ENCODE measurements around the gene WRAP73.

WRAP73 gene, protein sequence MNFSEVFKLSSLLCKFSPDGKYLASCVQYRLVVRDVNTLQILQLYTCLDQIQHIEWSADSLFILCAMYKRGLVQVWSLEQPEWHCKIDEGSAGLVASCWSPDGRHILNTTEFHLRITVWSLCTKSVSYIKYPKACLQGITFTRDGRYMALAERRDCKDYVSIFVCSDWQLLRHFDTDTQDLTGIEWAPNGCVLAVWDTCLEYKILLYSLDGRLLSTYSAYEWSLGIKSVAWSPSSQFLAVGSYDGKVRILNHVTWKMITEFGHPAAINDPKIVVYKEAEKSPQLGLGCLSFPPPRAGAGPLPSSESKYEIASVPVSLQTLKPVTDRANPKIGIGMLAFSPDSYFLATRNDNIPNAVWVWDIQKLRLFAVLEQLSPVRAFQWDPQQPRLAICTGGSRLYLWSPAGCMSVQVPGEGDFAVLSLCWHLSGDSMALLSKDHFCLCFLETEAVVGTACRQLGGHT

DNA sequence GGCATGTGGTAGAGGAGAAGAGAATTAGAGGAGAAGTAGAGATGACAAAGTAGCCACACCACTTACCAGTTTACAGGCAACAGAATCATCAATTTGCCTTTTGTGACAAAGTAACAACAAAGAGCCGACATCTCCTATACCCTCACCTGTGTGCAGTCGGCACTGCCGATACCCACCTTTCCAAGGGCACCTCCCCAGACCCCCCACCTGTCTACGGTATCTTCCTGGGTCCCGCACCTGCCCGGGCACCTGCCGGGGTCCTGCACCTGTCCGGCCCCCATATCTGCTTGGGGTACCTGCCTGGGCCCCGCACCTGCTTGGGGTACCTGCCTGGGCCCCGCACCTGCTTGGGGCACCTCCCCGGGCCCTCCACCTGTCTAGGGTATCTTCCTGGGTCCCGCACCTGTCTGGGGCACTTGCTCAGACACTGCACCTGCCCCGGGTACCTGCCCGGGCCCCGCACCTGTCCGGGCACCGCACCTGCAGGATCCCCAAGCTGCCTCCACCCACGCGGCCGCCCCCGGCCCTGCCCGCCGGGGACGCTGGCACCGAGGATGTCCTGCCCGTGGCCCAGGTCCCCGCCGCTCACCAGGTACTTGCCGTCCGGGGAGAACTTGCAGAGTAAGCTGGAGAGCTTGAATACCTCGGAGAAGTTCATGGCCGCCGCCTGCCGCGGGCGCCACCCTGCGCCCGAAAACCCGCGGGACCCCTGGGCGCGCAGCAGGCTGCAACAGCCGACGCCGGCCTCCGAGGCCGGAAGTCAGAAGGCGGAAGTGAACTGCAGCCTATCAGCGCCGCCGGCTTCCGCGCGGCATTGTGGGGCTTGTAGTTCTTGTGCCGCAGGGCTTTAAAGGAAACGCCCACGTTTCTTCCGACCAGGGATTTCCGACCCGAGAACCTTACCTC is at the start of gene WRAP73:
Gene WRAP73, minus strand, starts transcription at position 762 of the 906 bp plus-strand sequence. Its CDS starts 104 bp downstream, at position 658.
- DNase-seq (ENCODE audit: low spot score): peak; percentile 83

DNA sequence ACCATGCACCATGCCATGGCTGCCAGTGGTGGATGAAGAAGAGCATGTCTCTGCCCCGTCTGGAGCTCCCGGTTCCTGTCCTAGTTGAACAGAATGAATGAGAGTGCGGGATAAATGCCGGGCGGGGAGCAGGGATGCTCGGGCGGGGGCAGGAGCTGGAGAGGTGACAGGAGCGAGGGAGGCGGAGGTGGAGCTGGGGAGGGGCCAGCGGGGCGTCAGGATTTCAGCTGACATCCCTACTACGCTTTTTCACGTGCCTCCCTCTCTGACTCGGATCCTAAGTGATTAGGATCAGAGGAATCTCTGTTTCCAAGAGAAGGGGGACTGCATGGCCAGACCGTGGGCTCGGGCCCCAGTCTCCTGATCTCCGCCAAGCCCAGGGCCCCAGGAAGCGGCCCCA is 49.7 kb upstream of the WRAP73 start:
- DNase-seq (ENCODE audit: low spot score): no peak

DNA sequence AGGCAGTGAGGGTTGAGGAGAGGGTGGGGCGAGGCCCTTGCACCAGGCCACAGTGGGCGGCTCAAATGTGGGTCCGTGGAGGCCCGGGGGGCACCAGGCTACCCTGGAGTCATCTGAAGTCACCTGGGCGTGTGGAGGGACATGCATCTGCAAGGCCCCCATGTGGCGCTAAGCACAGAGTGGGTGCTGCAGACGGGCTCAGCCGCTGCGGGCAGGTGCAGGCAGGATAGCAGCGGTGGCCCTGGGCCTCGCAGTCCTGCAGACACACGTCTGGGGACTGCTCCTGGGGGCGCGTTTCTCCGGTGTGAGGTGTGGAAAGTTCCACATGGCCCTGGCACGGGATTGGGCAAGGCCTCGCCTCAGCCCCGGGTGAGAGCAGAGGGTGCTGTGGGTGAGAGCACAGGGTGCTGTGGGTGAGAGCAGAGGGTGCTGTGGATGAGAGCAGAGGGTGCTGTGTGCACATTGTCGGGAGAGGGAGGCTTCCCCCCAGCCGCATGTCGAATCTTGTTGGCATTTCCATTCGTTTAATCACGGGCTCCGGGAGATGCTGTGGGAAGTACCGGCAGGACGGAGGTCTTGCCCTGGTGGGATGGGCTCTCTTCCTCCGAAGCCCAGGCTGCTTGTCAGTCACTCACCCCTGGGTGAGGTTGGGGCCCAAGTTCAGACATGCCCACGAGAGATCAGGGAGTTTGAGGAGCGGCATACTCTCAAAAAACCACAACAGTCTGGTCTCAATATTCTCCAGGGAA is 48.9 kb upstream of the WRAP73 start:
- DNase-seq (ENCODE audit: low spot score): no peak

DNA sequence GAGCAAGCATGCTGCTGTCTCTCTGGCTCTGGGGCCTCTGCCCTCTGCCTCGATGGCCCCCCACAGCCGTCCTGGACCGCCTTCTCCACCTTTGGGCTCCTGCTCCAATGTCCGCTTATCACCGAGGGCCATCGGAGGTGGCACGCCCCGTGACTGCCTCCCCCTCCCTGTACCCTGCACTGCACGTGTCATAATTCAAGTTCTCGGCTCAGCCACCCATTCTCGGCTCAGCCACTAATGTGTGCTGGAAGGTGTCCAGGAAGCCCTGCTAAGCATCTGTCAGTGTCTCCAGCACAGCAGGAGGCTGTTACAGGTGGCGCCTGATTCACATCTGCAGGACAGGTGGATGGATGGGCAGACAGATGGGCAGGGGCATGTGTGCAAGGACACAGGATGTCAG is 47.9 kb upstream of the WRAP73 start:
- no peak for DNase-seq (ENCODE audit: low spot score)

DNA sequence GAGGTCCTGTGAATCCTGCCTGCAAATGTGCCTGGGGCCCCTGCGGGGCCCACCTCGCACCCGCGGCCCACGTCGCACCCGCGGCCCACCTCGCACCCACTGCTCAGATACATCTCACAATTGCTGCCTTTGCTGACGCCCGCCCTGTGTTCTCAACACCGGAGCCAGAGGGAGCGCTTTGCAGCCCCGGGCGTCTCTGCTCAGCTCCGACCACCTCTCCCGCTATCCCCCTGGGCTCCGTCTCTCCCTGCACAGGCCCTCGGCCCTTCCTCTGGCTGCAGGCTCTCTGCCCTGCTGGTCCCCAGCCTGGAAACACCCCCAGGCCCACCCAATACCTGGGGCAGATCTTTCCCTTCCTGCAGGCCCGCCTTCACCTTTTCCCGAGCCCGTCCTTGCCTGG is 47.2 kb upstream of the WRAP73 start:
- no peak for DNase-seq (ENCODE audit: low spot score)

DNA sequence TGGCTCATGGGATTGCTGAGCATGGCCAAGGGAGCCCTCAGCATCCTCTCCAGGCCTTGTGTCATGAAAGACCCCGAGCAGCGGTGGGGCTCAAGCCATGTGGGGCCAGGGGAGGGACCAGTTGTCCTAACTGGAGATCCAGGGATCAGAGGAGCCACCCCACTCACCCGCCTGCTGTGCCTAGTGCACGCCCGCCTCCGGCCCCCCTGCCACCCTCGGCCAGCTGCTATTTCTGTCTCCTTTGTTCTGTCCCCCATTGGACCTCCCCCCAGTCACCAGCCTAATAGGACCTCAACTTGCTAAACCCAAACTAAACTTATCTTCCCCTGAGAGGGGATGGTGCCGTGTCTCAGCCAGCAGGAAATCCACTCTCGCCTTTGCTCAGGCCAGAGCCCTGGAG is 46.8 kb upstream of the WRAP73 start:
- no peak for DNase-seq (ENCODE audit: low spot score)

DNA sequence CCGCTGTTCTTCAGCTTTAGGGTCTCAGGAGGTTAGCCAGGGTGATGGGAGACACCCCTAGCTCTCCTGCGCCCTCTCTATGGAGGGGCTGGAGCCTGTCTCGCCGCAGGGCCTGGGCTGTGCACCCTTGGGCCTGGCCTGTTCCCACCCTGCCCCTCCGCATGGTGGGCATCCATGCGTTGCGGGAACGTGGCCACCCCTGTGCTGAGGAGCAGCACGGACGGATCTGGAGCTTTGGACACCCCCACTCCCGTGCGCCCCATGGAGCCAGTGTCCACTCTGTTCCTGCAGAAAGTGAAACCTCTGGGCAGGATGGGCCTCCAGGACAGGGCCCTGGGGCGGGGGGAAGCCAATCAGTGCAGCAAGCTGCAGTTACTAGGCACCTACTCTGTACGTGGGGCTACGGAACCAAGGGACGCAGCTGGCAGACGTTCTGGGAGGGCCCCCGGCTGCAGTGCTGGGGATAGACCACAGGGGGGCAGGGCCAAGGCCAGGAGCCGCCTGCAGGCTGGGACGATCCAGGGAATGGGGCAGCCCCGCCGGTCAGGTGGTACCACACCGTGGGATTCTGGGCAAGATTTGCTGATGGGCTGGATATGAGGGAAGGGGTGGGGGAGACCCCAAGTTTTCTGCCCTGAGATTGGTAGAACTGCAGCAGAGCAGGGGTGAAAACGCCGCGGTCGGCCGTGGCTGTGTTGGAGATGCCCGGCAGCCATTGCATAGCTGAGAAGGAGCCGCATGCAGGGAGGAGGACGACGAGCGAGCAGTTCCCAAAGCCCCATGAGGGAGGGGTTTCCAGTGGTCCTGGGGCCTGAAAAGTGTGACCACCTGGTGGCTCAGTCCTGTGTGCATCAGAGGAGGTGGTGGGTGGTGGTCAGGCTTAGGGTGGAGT is 45.7 kb upstream of the WRAP73 start:
- peak; percentile 4 for DNase-seq (ENCODE audit: low spot score)

DNA sequence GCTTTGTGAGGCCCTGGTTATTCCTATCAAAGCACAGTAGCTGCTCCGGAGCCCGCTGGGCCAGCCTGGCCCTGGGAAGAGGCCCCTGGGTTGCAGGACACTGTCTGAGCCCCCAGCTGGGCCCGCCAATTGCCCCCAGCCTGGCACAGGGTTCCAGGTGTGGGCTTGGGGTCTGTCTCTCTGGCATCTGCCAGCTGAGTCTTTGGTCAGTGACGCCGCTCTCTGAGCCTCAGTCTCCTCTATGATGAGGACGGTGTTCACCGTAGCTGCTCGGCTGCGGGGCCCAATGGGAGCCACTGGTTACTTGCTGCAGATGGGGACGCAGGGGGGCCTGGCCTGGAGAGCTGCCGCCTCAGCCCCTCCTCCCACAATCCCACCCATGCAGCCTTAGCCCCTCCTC is 43.4 kb upstream of the WRAP73 start:
- no peak for DNase-seq (ENCODE audit: low spot score)

DNA sequence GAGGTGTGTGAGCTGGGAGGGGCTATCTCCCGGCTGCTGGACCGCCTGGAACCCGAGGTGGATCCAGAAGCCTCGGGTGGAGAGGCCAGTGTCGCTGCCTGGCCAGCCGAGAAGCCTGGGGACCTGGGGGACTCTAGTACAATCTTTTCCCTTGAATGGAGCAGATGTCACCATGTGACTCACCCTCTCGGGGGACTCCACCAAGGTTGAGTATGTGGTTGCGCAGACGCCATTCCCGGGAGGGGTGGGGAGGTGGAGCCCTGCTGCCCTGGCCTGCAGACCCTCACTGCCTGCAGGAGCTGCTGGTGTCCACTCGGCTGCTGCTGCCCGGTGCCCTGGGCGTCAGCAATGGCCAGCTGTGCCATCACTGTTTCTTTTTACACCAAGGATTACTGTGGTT is 42.7 kb upstream of the WRAP73 start:
- no peak for DNase-seq (ENCODE audit: low spot score)

DNA sequence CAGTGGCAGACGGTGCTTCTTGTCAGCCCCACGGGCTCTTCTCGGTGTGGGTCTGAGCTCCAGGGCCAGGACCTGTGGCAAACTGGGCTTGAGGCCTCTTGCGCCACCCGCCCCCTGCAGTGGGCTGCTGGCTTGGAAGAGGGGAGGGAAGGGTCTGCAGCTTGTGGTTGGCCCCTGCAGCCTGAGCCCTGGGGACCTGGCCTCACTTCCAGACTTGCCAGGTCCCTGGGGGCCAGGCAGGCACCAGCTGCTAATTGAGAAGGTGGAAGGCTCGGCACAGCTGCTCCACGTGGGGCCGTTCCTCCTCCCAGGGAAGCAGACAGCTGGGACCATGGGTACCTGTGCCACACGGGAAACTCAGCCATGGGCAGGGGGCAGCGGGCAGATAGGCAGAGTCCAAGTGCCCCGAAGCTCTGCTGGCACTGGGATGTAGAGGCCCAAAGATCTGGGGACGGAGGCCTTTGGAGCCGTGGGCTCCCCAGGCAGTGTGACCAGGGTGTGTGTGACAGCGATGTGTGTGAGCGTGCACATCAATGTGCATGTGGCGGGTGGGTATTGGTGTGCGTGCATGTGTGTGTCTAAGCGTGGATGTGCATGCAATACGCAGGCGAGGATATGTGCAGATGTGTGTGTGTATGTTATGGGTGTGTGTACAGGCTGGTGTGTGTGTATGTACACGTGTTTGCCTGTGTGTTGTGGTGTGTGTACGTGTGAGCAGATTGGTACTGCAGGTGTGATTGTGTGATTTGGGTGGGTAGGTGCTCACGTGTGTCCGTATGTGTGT is 41.7 kb upstream of the WRAP73 start:
- no peak for DNase-seq (ENCODE audit: low spot score)

DNA sequence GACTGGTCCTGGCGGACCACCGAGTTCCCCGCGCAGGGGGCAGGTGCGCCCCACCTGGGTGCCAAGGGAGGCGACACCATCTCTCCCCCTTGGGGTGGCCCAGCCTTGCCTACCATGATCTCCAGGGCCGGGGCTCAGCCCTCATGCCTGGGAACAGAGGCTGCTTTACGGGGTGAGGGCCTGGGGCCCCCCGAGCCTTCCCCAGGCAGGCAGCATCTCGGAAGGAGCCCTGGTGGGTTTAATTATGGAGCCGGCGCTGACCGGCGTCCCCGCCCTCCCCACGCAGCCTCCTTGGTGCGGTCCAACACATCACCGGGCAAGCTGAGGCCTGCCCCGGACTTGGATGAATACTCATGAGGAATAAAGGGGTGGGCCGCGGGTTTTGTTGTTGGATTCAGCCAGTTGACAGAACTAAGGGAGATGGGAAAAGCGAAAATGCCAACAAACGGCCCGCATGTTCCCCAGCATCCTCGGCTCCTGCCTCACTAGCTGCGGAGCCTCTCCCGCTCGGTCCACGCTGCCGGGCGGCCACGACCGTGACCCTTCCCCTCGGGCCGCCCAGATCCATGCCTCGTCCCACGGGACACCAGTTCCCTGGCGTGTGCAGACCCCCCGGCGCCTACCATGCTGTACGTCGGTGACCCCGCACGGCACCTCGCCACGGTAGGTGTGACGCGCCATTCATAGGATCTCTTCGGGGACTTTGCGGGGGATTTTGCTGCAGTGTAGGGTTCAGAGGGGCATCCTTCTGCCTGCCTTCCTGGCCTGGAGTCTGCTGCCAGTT is 40.6 kb upstream of the WRAP73 start:
- DNase-seq (ENCODE audit: low spot score): no peak

DNA sequence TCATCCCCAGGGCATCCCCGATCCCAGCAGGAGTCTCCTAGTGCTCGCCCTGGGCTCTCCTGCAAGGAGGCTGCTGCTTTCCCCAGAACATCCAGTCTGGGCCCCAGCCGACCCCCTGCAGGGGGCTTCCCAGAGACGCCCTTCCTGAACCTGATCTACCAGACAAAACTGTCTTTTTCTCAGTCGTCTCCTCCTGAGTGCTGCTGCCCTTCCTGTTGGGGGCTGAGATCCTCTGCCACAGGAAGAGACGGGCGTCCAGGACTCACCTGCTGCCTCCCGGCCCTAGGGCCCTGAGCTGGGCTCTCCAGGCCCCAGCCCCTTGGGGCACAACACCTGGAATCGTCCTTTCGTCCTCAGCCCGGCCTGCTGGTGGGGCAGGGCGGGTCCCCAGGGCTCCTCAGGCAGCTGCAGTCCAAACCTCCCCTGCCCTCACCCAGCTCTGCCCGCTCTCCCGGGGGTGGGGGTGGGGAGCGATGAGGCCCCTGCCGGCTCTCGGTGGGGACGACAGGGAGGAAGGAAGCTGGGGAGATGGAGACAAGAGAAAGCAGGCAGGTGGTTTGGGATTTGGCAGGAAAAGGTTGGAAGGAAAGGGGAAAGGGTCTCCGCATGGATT is 39.3 kb upstream of the WRAP73 start:
- no peak for DNase-seq (ENCODE audit: low spot score)

DNA sequence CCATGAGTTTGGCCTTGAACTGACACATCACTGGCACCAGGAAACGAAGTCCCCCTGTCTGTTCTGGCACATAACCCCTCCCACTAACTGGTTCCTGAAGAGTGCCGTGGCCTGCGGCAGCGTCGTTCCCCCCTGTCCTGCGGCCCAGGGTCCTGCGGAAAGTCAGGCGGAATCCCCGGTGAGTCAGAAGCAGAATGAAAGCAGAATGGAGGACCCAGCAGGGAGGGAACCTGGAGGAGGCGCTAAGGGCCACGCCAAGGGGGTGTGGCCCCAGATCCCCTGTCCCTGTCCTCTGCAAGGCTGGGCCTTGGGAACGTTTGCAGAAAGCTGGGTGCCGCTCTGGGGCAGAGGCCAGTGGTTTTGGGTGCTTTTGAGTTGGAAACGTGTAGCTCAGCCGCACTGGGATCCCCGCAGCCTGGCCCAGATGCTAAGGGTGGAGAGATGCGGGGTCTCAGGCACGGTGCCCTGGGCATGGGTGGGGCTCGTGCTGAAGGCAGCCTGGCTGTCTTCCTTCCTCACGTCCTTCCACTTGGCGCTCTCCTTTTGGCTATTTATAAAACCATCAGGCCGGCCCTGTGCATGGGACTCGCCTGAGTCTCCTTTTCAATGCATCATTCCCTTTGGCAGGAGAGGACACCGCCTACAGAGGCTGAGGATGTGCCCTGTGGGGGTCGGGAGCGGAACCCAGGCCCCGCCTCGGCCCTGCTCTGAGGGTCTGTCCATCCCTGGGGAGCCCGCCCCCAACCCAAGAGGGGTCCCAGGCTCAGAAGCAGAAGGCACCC is 38.6 kb upstream of the WRAP73 start:
- no peak for DNase-seq (ENCODE audit: low spot score)

DNA sequence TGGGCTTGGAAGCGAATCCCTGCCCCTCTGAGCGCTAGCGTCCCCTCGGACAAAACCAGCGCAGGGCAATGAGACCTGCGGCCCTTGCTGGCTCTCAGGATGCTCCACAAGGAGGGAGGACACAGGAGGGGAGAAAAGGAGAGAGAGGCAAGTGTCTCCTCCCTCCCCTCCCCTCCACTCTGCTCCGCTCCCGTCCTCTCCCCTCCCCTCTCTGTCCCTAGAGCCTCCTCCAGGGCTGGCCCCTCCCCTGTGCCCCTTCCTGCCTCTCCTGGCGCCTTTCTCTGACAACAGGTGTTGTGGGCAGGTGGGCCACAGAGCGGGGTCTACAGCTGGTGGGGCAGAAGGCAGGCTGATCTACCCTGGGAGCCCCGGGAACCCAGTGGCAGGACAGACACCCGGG is 37.6 kb upstream of the WRAP73 start:
- no peak for DNase-seq (ENCODE audit: low spot score)

DNA sequence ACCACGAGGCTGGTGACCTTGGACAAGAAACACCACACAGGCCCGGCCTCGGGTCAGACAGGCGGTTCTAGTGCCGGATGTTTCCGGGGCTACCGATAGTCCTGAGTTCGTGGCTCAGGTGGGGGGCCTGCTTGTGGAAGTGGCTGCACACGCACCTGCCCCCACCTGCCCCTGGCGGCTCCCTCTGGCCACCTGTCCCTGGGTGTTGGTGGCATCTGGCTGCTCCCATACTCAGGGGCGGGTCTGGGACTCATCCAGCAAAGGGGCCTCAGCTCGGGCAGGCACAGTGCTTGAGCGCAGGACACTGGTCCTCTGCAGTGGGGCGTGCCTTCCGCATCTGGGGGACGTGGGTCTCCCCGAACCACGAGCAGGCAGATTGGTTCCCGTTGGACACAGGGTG is 36.0 kb upstream of the WRAP73 start:
- no peak for DNase-seq (ENCODE audit: low spot score)

DNA sequence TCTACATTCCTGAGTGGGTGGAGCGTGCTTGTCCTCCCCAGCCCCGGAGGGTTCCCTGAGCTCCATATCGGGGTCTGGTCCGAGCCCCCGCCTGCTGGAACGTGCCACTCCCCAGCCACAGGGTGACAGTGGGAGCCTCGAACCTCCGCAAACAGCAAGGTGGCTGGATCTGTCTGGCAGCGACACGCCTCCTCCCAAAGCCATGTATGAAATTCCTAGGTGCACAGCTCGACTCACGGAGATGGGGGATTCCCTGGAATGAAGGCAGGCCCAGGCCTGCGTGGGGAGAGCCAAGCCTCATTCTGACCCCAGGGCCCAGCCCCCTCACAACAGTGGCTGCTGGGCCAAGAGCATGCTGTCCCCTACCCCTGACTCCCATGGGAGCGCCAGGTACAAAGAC is 35.3 kb upstream of the WRAP73 start:
- no peak for DNase-seq (ENCODE audit: low spot score)

DNA sequence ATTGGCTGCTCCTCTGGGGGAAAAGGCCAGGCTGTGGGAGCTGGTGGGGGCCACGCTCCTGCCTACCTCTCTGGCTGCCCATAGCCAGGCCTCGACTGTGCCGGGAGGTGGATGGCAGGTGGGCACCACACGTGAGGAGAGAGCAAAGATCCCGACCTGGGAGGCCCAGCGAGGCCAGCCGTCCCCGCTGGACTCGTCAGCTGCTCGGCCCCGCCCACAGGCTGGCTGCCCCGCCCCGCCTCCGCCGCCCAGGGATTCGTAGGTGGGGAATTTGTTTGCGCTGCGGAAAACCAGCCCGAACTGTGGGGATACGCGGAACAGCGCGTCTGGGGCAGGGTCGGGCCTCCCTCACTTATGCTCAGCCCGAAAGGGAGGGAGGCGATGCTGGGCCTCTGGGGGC is 34.1 kb upstream of the WRAP73 start:
- DNase-seq (ENCODE audit: low spot score): no peak

DNA sequence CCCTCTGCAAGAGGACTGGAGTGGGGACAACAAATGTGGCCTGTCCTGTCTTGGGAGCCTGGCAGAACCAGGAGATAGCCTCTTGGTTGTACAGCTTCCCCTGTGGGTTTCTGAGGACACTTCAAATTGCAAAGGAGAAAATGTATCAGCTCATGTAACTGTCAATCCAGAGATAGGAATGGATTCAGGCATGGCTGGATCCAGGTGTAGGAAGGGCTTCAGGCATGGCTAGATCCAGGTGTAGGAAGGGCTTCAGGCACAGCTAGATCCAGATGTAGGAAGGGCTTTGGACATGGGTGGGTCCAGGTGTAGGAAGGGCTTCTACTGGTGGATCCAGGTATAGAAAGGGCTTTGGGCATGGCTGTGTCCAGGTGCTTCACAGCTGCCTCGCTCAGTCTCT is 33.3 kb upstream of the WRAP73 start:
- DNase-seq (ENCODE audit: low spot score): no peak
